Stimulated activated CD8-positive, alpha-beta memory T cell treated with anti-CD3 and anti-CD28 coated beads, Interleukin-7, amount 100 ng/mL, for 24 hours (primary cell): ENCODE results near the gene YAE1.
A peak's percentile ranks its signal among the peaks of the same experiment; 100 is the strongest.

ENCODE experiments used
- DNase-seq: peaks from one replicate; pipeline ENCODE4 v3.0.0-alpha.2; 2020; ENCODE audit warnings: low read depth

YAE1 gene

GRCh38 chr7:39554583-39555165 lies 11.5 kb upstream of the YAE1 start:
- DNase-seq: no peak

- DNase-seq: no peak
These were observed 9.0 kb upstream of the YAE1 start for GRCh38 chr7:39557222-39557621.

GRCh38 chr7:39557911-39558310 lies 8.3 kb upstream of the YAE1 start:
- DNase-seq: no peak

GRCh38 chr7:39560408-39560807 lies 5.8 kb upstream of the YAE1 start:
- no peak for DNase-seq

GRCh38 chr7:39560997-39561396 lies 5.2 kb upstream of the YAE1 start:
- DNase-seq: no peak

GRCh38 chr7:39565538-39565937 lies 666 bp upstream of the YAE1 start:
- no peak for DNase-seq

- DNase-seq: no peak
These were observed 1.1 kb downstream of the YAE1 start for GRCh38 chr7:39567294-39567693.

- DNase-seq: no peak
These were observed 8.6 kb downstream of the YAE1 start for GRCh38 chr7:39574673-39575349.

GRCh38 chr7:39577229-39577874 lies 11.1 kb downstream of the YAE1 start:
- no peak for DNase-seq

GRCh38 chr7:39580149-39580874 lies 14.1 kb downstream of the YAE1 start:
- peak; percentile 47 for DNase-seq

GRCh38 chr7:39582536-39582935 lies 16.3 kb downstream of the YAE1 start:
- no peak for DNase-seq

- DNase-seq: no peak
These were observed 17.3 kb downstream of the YAE1 start for GRCh38 chr7:39583539-39583938.

- DNase-seq: no peak
These were observed 21.2 kb downstream of the YAE1 start for GRCh38 chr7:39587393-39587792.

GRCh38 chr7:39588416-39588815 lies 22.2 kb downstream of the YAE1 start:
- no peak for DNase-seq

- peak; percentile 27 for DNase-seq
These were observed 23.3 kb downstream of the YAE1 start for GRCh38 chr7:39589323-39590111.

- DNase-seq: no peak
These were observed 26.4 kb downstream of the YAE1 start for GRCh38 chr7:39592586-39592985.

- DNase-seq: no peak
These were observed 28.9 kb downstream of the YAE1 start for GRCh38 chr7:39594988-39595620.

- DNase-seq: no peak
These were observed 36.1 kb downstream of the YAE1 start for GRCh38 chr7:39602351-39602750.

- no peak for DNase-seq
These were observed 37.7 kb downstream of the YAE1 start for GRCh38 chr7:39603924-39604323.

GRCh38 chr7:39605087-39605486 lies 38.9 kb downstream of the YAE1 start:
- no peak for DNase-seq

GRCh38 chr7:39606352-39606751 lies 40.1 kb downstream of the YAE1 start:
- no peak for DNase-seq

- no peak for DNase-seq
These were observed 40.7 kb downstream of the YAE1 start for GRCh38 chr7:39606941-39607340.
